ENCODE results near the gene MBD3L4. TPM values are rescaled to one million over a fixed set of nuclear protein-coding genes. Genes with fewer than 3 reads are reported as not detected.

The MBD3L4 gene
- not detected in 2 replicates for total RNA-seq

DNA sequence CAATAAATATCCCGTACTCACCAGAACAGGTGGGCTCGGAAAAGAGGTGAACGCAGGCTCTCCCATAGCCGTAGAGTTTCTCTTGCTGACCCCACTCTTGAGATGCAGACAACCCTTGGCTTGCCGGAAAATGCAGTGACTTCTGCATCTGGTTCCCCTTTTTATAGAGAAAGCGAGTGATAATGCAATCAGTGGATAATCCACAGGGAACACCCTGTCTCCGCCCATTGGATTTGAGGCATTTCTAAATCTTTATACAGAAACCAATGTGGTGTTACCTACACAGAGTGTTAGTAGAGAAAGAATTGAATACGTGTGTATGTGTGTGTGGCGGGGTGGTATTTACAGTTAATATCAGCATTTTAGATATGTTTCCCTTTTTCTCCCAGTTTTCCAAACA is at the start of gene MBD3L4:
MBD3L4 (minus strand) TSS at position 101 of the 400 bp plus-strand sequence; CDS start at position 66, 35 bp downstream.

DNA sequence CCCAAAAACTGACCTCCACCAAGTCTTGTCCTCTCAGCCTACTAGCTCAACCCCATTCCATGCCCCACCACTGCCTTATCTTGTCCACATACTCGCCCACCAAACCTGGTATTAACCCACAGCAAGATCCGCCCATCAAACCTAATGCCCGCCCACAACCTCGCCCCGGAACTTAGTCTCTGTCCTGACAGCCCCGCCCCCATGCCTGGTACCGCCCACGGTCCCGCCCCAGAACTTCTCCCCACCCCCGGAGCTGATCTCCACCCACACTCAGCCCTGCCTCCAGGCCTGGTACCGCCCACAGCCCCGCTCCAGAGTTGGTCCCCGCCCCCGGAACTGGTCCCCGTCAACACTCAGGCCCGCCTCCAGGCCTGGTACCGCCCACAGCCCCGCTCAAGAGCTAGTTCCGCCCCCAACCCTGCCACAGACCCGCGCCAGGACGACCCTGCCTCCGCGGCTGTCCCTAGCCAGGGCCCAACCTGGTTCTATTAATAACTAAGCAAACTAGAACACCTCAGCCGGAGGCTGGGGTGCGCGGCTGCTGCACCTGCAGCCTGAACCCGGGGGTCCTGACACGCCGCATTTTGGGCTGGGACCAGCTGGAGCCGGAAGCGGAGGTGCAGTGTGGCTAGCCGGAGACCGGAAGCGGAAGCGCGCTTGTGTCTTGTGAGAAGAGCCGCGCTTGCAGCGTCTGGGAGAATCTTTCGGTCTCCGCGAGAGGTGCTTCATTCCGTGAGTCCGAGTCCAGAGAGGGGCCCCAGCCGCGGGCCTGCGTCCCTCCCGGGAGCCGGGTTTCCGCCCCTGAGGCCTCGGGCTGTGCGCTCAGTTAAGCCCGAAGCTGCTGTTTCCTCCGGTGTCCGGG is 29.3 kb upstream of the MBD3L4 start, which contains the start of gene ZNF557:
ZNF557 (plus strand) TSS at position 662 of the 862 bp plus-strand sequence. CDS start 5,372 bp downstream, outside the sequence.

DNA sequence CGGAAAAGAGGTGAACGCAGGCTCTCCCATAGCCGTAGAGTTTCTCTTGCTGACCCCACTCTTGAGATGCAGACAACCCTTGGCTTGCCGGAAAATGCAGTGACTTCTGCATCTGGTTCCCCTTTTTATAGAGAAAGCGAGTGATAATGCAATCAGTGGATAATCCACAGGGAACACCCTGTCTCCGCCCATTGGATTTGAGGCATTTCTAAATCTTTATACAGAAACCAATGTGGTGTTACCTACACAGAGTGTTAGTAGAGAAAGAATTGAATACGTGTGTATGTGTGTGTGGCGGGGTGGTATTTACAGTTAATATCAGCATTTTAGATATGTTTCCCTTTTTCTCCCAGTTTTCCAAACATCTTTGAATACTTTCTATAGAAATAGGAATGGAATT is 18.6 kb upstream of the MBD3L4 start, which contains the start of gene MBD3L3:
MBD3L3 (minus strand) TSS at position 101 of the 400 bp plus-strand sequence; CDS start at position 30, 71 bp downstream.

GRCh38 chr19:7049021-7049420 is 9.0 kb upstream of the MBD3L4 start, which contains the start of gene MBD3L2:
Gene MBD3L2 (plus strand): TSS chr19:7049321. CDS start chr19:7049374, 53 bp downstream.

DNA sequence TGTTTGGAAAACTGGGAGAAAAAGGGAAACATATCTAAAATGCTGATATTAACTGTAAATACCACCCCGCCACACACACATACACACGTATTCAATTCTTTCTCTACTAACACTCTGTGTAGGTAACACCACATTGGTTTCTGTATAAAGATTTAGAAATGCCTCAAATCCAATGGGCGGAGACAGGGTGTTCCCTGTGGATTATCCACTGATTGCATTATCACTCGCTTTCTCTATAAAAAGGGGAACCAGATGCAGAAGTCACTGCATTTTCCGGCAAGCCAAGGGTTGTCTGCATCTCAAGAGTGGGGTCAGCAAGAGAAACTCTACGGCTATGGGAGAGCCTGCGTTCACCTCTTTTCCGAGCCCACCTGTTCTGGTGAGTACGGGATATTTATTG is 9.7 kb downstream of the MBD3L4 start, which contains the start of gene MBD3L5:
MBD3L5 (plus strand) TSS at position 301 of the 400 bp plus-strand sequence; CDS start at position 335, 34 bp downstream.

GRCh38 chr19:7021331-7021730 is 18.6 kb downstream of the MBD3L4 start, which contains the start of gene MBD3L2B:
Gene MBD3L2B (minus strand): TSS chr19:7021431. CDS start chr19:7021397, 34 bp downstream.

Other genes starting within 250 kb of the MBD3L4 start
- not detected in 2 replicates for gene ADGRE1, start 152.6 kb downstream of the MBD3L4 start, total RNA-seq
- gene MBD3L2B, start 18.7 kb downstream of the MBD3L4 start, total RNA-seq = not detected in 2 replicates
- not detected in 2 replicates for gene MBD3L5, start 9.6 kb downstream of the MBD3L4 start, total RNA-seq
- gene MBD3L2, start 9.1 kb upstream of the MBD3L4 start, total RNA-seq = not detected in 2 replicates
- gene MBD3L3, start 18.5 kb upstream of the MBD3L4 start, total RNA-seq = not detected in 2 replicates
- 15.8 and 16.7 TPM in 2 replicates for gene ZNF557, start 29.5 kb upstream of the MBD3L4 start, total RNA-seq

All from bronchial smooth muscle cell (primary cell).